IMR-90 (cell line): Measurements from ENCODE around the gene PRSS33. TPM values are rescaled to one million over a fixed set of nuclear protein-coding genes. Genes with fewer than 3 reads are reported as not detected.

Experiments
- ATAC-seq: fragments of 200-7000 bp; cut with Tn5 transposase; 2 replicates; pipeline ENCODE4 v1.9.1; 2020; ENCODE audit warnings: low read depth, mild to moderate bottlenecking, moderate library complexity
- BruUV-seq: library from RNA; stranded (reverse); fragments of 400-500 nt; replicated peaks from 2 replicates; lab custom pipeline; 2021; lab: Mats Ljungman, UMichigan
- CTCF ChIA-PET: fragments of 300-600 bp; formaldehyde crosslinking; extraction: SDS; loops from one replicate; lab custom pipeline; 2021; ENCODE audit warnings: antibody characterized with exemption; lab: Yijun Ruan, JAX
- POLR2A ChIA-PET: fragments of 300-600 bp; sonication (Branson Sonifier 250); formaldehyde crosslinking; loops from one replicate; lab custom pipeline; 2022; ENCODE audit warnings: antibody characterized with exemption; ENCODE audit not compliant: unreplicated experiment; lab: Charles Lee
- DNase-seq: peaks from one replicate; pipeline ENCODE4 v3.0.0; 2013
- H2AFZ ChIP-seq: replicated peaks from 2 replicates; pipeline ENCODE3; 2013; ENCODE audit warnings: low read length, mild to moderate bottlenecking; ENCODE audit not compliant: poor library complexity
- H2AK5ac ChIP-seq: 2 replicates; pipeline ENCODE4 v1.6.1; 2013; ENCODE audit warnings: low read depth, low read length, inconsistent platforms
- H2AK9ac ChIP-seq: replicated peaks from 2 replicates; pipeline ENCODE3; 2013; ENCODE audit warnings: mild to moderate bottlenecking, low read depth, low read length, moderate library complexity; ENCODE audit not compliant: poor library complexity
- H2BK120ac ChIP-seq: 2 replicates; pipeline ENCODE4 v1.6.1; 2013; ENCODE audit warnings: low read depth, low read length, inconsistent platforms
- H2BK15ac ChIP-seq: 3 replicates; pipeline ENCODE4 v1.6.1; 2013; ENCODE audit warnings: low read depth, low read length, inconsistent platforms
- H2BK20ac ChIP-seq: 2 replicates; pipeline ENCODE4 v1.6.1; 2013; ENCODE audit warnings: low read depth, mild to moderate bottlenecking, inconsistent platforms, low read length, moderate library complexity
- H2BK5ac ChIP-seq: 2 replicates; pipeline ENCODE4 v1.6.1; 2013; ENCODE audit warnings: mild to moderate bottlenecking, low read depth, low read length, inconsistent platforms; ENCODE audit not compliant: poor library complexity, severe bottlenecking
- H3K14ac ChIP-seq: replicated peaks from 2 replicates; pipeline ENCODE4 v1.6.1; 2013; ENCODE audit warnings: low read depth, low read length, inconsistent platforms
- H3K18ac ChIP-seq: 2 replicates; pipeline ENCODE4 v1.6.1; 2013; ENCODE audit warnings: low read depth, low read length, control low read depth
- H3K23ac ChIP-seq: 2 replicates; pipeline ENCODE4 v1.6.1; 2013; ENCODE audit warnings: low read depth, low read length, inconsistent platforms
- H3K27ac ChIP-seq: 2 replicates; pipeline ENCODE4 v1.5.1; 2013; ENCODE audit warnings: mild to moderate bottlenecking, control low read depth, low read length; ENCODE audit not compliant: insufficient read depth
- H3K27me3 ChIP-seq: 2 replicates; pipeline ENCODE4 v1.6.1; 2013; ENCODE audit warnings: low read length; ENCODE audit not compliant: control insufficient read depth, insufficient read depth
- H3K36me3 ChIP-seq: 2 replicates; pipeline ENCODE4 v1.6.1; 2013; ENCODE audit warnings: low read length, mixed read lengths; ENCODE audit not compliant: control insufficient read depth, insufficient read depth
- H3K4ac ChIP-seq: 2 replicates; pipeline ENCODE4 v1.6.1; 2013; ENCODE audit warnings: low read depth, low read length, inconsistent platforms
- H3K4me1 ChIP-seq: 2 replicates; pipeline ENCODE4 v1.6.1; 2013; ENCODE audit warnings: low read length, mixed read lengths; ENCODE audit not compliant: control insufficient read depth, insufficient read depth
- H3K4me2 ChIP-seq: 2 replicates; pipeline ENCODE4 v1.6.1; 2013; ENCODE audit warnings: low read depth, mild to moderate bottlenecking, control low read depth, low read length, moderate library complexity
- H3K4me3 ChIP-seq: 2 replicates; pipeline ENCODE4 v1.5.1; 2013; ENCODE audit warnings: low read depth, mild to moderate bottlenecking, control low read depth, low read length, moderate library complexity; ENCODE audit not compliant: insufficient read depth
- H3K56ac ChIP-seq: 2 replicates; pipeline ENCODE4 v1.6.1; 2013; ENCODE audit warnings: low read length, inconsistent platforms; ENCODE audit not compliant: insufficient read depth; ENCODE audit errors: extremely low read depth
- H3K79me1 ChIP-seq, 2 experiments: 2 replicates each; pipeline ENCODE4 v1.6.1; 2013; ENCODE audit warnings: low read length in 2 of 2, inconsistent platforms in 1 of 2, low read depth in 1 of 2
- H3K9ac ChIP-seq: 2 replicates; pipeline ENCODE4 v1.6.1; 2013; ENCODE audit warnings: low read depth, low read length, control low read depth
- H3K9me1 ChIP-seq: 2 replicates; pipeline ENCODE4 v1.6.1; 2013; ENCODE audit warnings: low read length, inconsistent platforms; ENCODE audit not compliant: insufficient read depth
- H3K9me3 ChIP-seq: 2 replicates; pipeline ENCODE4 v1.6.1; 2013; ENCODE audit warnings: low read length; ENCODE audit not compliant: control insufficient read depth, insufficient read depth
- H4K20me1 ChIP-seq: 2 replicates; pipeline ENCODE4 v1.6.1; 2013; ENCODE audit warnings: low read length, inconsistent platforms; ENCODE audit not compliant: insufficient read depth
- H4K5ac ChIP-seq: 2 replicates; pipeline ENCODE4 v1.6.1; 2013; ENCODE audit warnings: mild to moderate bottlenecking, low read depth, low read length, control low read depth
- H4K8ac ChIP-seq, 2 experiments: 2 replicates each; pipeline ENCODE4 v1.6.1; 2013; ENCODE audit warnings: low read depth in 2 of 2, low read length in 2 of 2, control low read depth in 1 of 2, inconsistent platforms in 1 of 2
- H4K91ac ChIP-seq: 2 replicates; pipeline ENCODE4 v1.6.1; 2013; ENCODE audit warnings: low read depth, low read length, inconsistent platforms; ENCODE audit not compliant: insufficient read depth
- WGBS, 2 experiments: methylation state at CpG; one replicate each; pipeline versions ENCODE4 v1.1.5 to v1.1.7; 2013; ENCODE audit warnings: missing lambda C conversion rate in 2 of 2; ENCODE audit not compliant: insufficient read length in 1 of 2; ENCODE audit errors: extremely low coverage in 2 of 2; 5-methylcytosine and 5-hydroxymethylcytosine counted together
- dilution Hi-C: fragments of 300-500 bp; cut with HindIII; formaldehyde crosslinking; loops from one replicate; pipeline ENCODE4 v1.14.3; 2018; ENCODE audit warnings: low sequenced_read_pairs; ENCODE audit not compliant: unreplicated experiment
- in situ Hi-C: fragments of 300-500 bp; cut with MboI; formaldehyde crosslinking; loops from 3 replicates; pipeline ENCODE4 v1.14.3; 2019; ENCODE audit warnings: low sequenced_read_pairs, inconsistent platforms, mixed read lengths
- intact Hi-C: fragments of 100-400 bp; cut with micrococcal nuclease; formaldehyde crosslinking; loops from 2 replicates; pipeline ENCODE4 v1.10.0; 2022
- polyA plus RNA-seq, 3 experiments: library from polyadenylated mRNA; depleted of rRNA; stranded (reverse); fragments of >200 nt; gene quantifications; 2 replicates each; pipeline ENCODE4 v1.2.3, GENCODE V29; 2012; ENCODE audit warnings: low replicate concordance in 1 of 3
- total RNA-seq: library from RNA; depleted of rRNA; stranded (reverse); fragments of >200 nt; gene quantifications from 2 replicates; pipeline ENCODE4 v1.2.3, GENCODE V29; 2012
- TF ChIP-seq, protein P1 (sequence below): fragments of 150-350 bp; IDR thresholded peaks from 2 replicates; pipeline ENCODE4 v1.6.1; 2017; ENCODE audit warnings: mild to moderate bottlenecking, antibody characterized with exemption, low read length, low read depth

PRSS33 gene
- total and polyA plus RNA-seq, 2 of the 4 experiments (the other 2 are of a cell fraction) = not detected

DNA sequence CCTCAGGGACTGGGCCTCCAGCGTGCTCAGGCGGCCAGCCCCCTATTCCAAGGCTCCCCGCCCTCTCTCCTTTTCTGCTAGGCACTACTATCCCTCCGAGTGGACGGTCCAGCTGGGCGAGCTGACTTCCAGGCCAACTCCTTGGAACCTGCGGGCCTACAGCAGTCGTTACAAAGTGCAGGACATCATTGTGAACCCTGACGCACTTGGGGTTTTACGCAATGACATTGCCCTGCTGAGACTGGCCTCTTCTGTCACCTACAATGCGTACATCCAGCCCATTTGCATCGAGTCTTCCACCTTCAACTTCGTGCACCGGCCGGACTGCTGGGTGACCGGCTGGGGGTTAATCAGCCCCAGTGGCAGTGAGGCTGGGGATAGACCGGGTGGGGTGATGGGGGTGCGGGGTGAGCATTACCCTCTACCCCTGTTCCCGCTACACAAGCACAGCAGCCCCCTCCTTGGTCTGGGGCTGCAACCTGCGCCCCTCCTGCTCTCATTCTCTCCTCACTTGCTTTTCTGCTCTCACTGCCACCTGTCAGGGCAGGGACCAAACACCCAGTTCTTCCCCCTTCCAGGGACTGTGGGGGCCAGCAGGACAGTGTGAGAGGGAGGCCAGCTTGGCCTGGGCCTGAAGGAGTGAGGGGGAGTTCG, 12.0 kb upstream of the PRSS33 start:
- no peak overlapping the region for H4K8ac ChIP-seq
- CTCF ChIA-PET = interaction anchor here (0.5 kb wide), 1 partner anchor 232 kb away, joined by 4 read pairs; no protein-coding TSS in a partner anchor
- dilution Hi-C loops = no loop called here

More for the DNA sequence above, 12.0 kb upstream of the PRSS33 start:
- Histone ChIP-seq H4K20me1 (no peaks in the 10 kb centered on the region), H4K5ac (no peak overlapping the region), H3K18ac (no peak overlapping the region), H3K4me3 (no peak overlapping the region), H3K9ac (no peak overlapping the region), H3K27ac (no peak overlapping the region), H4K91ac (no peak overlapping the region), H2BK120ac (no peak overlapping the region), H2AFZ (no peak overlapping the region), H3K4ac (no peak overlapping the region), H2BK5ac (no peak overlapping the region), H3K36me3 (no peaks in the 10 kb centered on the region), H3K4me2 (no peak overlapping the region), H3K27me3 (peaks cover 13% of the 10 kb centered on the region), H2AK9ac (no peak overlapping the region), H3K9me3 (peaks cover 6% of the 10 kb centered on the region), H3K14ac (no peak overlapping the region), H2BK20ac (no peak overlapping the region), H3K9me1 (no peaks in the 10 kb centered on the region), H3K56ac (no peak overlapping the region), H3K4me1 (no peaks in the 10 kb centered on the region), H3K79me1 (no peaks in the 10 kb centered on the region), H3K23ac (no peak overlapping the region), H2AK5ac (no peak overlapping the region), H2BK15ac (no peak overlapping the region)
- in situ Hi-C loops = no loop called here
- POLR2A ChIA-PET = no interaction called here
- 81% methylated on average over 10 of the region's 21 CpGs; no CpG with 5 or more reads in 1 of the 2 experiments for WGBS, 2 experiments
- BruUV-seq = no TSS peak
- TF ChIP-seq, protein P1, sequence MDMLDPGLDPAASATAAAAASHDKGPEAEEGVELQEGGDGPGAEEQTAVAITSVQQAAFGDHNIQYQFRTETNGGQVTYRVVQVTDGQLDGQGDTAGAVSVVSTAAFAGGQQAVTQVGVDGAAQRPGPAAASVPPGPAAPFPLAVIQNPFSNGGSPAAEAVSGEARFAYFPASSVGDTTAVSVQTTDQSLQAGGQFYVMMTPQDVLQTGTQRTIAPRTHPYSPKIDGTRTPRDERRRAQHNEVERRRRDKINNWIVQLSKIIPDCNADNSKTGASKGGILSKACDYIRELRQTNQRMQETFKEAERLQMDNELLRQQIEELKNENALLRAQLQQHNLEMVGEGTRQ = no peak
- DNase-seq (no peak), ATAC-seq (no peak)
- intact Hi-C loops = no loop called here
